Tibial artery (tissue), 4 donors: Measurements from ENCODE around the gene OR5H1.
"Not testable (repeated sequence)": the region's sequence is repeated elsewhere in the genome, so short reads cannot be mapped to it uniquely, and the experiment has no call there.

Experiments used
- DNase-seq, 2 donors: peaks; one replicate each; pipeline ENCODE4 v3.0.0-alpha.2; 2019
- H3K27ac ChIP-seq, 2 donors: fragments of 200-600 bp; sonication (generic) in 1 of 2; 1 replicate in 1 of 2; 2 replicates in 1 of 2; pipeline ENCODE4 v1.5.1; 2018 to 2019; ENCODE audit warnings: mild to moderate bottlenecking in 1 of 2
- H3K27me3 ChIP-seq, 2 donors: fragments of 200-600 bp; sonication (generic) in 1 of 2; one replicate each; pipeline versions ENCODE4 v1.5.1 to v1.6.0; 2016 to 2019
- H3K36me3 ChIP-seq, 3 donors: fragments of 200-600 bp; sonication (generic) in 2 of 3; one replicate each; pipeline ENCODE4 v1.5.1; 2016 to 2019; ENCODE audit warnings: mild to moderate bottlenecking in 2 of 3
- H3K4me1 ChIP-seq, 4 donors: fragments of 200-600 bp; sonication (generic) in 2 of 4; 1 replicate in 3 of 4; 2 replicates in 1 of 4; pipeline ENCODE4 v1.5.1; 2016 to 2019
- H3K4me3 ChIP-seq, 2 donors: fragments of 200-600 bp; sonication (generic) in 1 of 2; 1 replicate in 1 of 2; 2 replicates in 1 of 2; pipeline ENCODE4 v1.5.1; 2018 to 2019; ENCODE audit warnings: mild to moderate bottlenecking in 2 of 2
- H3K9me3 ChIP-seq, 3 donors: fragments of 200-600 bp; sonication (generic) in 1 of 3; one replicate each; pipeline ENCODE4 v1.5.1; 2016 to 2019
- intact Hi-C: fragments of 100-400 bp; cut with DNase I; formaldehyde crosslinking; loops from one replicate; pipeline ENCODE4 v1.15.0; 2023; ENCODE audit warnings: low total_unique reads
- TF ChIP-seq, protein P1 (sequence below), 2 experiments: fragments of 200-600 bp in 1 of 2; fragments of 450-650 bp in 1 of 2; IDR thresholded peaks; one replicate each; pipeline ENCODE4 v1.5.1; 2017 to 2019; ENCODE audit warnings: antibody characterized with exemption in 2 of 2, mild to moderate bottlenecking in 1 of 2, moderate library complexity in 1 of 2

Gene OR5H1

DNA sequence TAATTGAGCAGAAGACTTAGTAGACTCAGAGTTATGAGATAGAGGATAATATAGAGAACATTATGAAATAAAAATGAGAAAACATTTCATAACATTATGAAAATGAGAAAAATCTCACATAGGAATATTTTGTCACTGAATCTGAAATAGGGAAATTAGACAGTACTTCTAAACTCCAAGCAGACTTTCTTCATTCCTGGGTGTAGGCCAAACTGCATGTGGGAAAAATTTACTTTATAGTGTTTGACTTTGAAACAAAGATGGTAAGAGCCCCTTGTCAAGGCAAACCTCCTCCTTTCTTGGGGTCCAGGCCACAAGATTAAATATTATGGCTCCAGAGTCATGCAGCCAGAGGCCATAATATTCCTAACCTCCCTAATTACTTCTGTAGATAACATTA, 10.0 kb downstream of the OR5H1 start:
- no peak overlapping the region for H3K4me3 ChIP-seq
- no peak for DNase-seq
- TF ChIP-seq, protein P1, sequence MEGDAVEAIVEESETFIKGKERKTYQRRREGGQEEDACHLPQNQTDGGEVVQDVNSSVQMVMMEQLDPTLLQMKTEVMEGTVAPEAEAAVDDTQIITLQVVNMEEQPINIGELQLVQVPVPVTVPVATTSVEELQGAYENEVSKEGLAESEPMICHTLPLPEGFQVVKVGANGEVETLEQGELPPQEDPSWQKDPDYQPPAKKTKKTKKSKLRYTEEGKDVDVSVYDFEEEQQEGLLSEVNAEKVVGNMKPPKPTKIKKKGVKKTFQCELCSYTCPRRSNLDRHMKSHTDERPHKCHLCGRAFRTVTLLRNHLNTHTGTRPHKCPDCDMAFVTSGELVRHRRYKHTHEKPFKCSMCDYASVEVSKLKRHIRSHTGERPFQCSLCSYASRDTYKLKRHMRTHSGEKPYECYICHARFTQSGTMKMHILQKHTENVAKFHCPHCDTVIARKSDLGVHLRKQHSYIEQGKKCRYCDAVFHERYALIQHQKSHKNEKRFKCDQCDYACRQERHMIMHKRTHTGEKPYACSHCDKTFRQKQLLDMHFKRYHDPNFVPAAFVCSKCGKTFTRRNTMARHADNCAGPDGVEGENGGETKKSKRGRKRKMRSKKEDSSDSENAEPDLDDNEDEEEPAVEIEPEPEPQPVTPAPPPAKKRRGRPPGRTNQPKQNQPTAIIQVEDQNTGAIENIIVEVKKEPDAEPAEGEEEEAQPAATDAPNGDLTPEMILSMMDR (IDR thresholded peaks at IDR 0.05) = no peak
- intact Hi-C loops = no loop called here
- H3K27ac ChIP-seq = no peak overlapping the region
- H3K9me3 ChIP-seq = no peaks in the 10 kb centered on the region
- H3K4me1 ChIP-seq = no peaks in the 10 kb centered on the region
- H3K36me3 ChIP-seq = no peaks in the 10 kb centered on the region
- no peaks in the 10 kb centered on the region for H3K27me3 ChIP-seq

DNA sequence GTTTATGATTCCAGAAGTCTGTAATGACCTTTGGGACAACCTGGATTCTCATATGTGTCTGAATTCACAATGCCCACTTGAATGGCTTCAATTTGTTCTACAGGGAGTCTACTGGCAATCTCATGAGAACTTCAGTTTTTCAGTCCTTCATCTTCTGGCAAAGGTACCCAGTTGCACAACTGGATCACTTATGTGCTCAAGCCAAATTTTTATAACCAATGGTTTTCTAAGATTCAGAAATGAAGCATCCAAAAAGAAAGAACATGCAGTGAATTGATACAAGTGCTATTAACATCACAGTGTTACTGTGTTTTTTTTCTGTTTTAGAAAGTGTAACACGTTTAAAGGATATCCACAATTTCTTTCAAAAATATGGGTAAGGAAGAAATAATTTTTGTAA, 16.7 kb downstream of the OR5H1 start, which contains the start of gene OR5H14:
Gene OR5H14 (plus strand): TSS at position 301 of the 400 bp plus-strand sequence. CDS start 1,907 bp downstream, outside the sequence.
- Histone ChIP-seq H3K4me1 (no peaks in the 10 kb centered on the region), H3K9me3 (no peaks in the 10 kb centered on the region), H3K36me3 (no peaks in the 10 kb centered on the region), H3K4me3 (no peak within 1 kb of the TSS), H3K27me3 (no peaks in the 10 kb centered on the region), H3K27ac (no peak within 1 kb of the TSS)
- intact Hi-C loops = no loop called here
- no peak for DNase-seq
- TF ChIP-seq, protein P1 (IDR thresholded peaks at IDR 0.05) = no peak

DNA sequence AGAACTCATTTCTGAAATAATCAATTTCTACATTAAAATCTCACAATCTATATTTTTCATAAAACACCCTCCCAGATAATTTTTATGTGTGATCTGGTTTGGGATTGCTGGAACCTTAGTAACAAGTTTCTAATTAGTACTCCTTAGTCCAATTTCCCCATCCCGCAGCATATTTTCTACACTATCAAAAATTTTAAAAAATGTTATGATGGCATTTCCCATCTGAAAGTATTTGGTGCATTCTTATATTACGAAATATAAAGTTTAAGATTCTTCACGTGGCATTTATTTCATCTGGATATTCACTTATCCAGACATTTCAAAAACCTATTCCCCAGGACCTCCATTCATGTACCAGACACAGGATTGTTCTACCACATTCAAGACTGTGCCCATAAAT, 18.2 kb downstream of the OR5H1 start:
- DNase-seq = no peak
- TF ChIP-seq, protein P1 (IDR thresholded peaks at IDR 0.05) = no peak
- intact Hi-C loops = no loop called here
- Histone ChIP-seq H3K27ac (no peak overlapping the region), H3K36me3 (no peaks in the 10 kb centered on the region), H3K27me3 (no peaks in the 10 kb centered on the region), H3K9me3 (no peaks in the 10 kb centered on the region), H3K4me1 (no peaks in the 10 kb centered on the region), H3K4me3 (no peak overlapping the region)

DNA sequence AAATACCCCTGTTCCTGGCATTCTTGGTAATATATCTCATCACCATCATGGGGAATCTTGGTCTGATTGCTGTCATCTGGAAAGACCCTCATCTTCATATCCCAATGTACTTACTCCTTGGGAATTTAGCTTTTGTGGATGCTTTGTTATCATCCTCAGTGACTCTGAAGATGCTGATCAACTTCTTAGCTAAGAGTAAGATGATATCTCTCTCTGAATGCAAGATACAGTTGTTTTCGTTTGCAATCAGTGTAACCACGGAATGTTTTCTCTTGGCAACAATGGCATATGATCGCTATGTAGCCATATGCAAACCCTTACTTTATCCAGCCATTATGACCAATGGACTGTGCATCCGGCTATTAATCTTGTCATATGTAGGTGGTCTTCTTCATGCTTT, 18.9 kb downstream of the OR5H1 start:
- H3K4me3 ChIP-seq, H3K4me1 ChIP-seq, H3K9me3 ChIP-seq, DNase-seq, H3K27ac ChIP-seq, H3K36me3 ChIP-seq, intact Hi-C loops, H3K27me3 ChIP-seq: not testable (repeated sequence)

DNA sequence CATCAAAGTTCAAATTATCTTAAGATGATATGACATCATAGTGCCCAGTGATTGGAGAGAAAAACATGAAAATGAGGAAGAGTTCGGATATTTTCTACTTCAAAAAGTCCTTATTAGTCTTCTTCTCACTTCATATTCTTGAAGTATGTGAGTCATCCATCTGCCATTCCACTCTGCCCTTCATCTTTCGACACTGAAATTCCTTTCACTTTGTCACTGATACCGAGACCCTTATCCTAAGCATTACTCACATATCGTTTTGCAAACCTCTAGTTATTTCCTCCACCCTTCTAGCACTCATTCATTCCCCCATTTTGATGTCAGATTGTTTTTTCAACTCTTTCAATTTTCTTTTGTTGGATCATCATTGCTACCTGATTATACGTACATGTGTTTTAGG, 20.7 kb downstream of the OR5H1 start:
- TF ChIP-seq, protein P1 (IDR thresholded peaks at IDR 0.05) = no peak
- Histone ChIP-seq H3K4me3 (no peak overlapping the region), H3K36me3 (no peaks in the 10 kb centered on the region), H3K27ac (no peak overlapping the region), H3K4me1 (no peaks in the 10 kb centered on the region), H3K27me3 (no peaks in the 10 kb centered on the region), H3K9me3 (no peaks in the 10 kb centered on the region)
- no peak for DNase-seq
- intact Hi-C loops = no loop called here

DNA sequence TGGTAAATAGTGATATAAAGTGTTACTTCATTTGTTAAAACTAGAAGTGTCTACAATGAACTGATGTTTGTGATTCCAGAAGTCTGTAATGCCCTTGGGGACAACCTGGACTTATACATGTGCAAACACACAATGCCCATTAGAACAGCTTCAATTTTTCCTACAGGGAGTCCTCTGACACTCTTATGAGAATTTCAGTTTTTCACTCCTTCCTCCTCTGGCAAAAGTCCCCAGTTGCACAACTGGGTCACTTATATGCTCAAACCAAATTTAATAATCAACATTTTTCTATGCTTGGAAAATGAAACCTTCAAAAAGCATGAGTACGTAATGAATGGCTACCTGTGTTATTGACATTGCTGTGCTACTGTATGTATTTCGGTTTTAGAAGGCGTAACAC, 35.9 kb downstream of the OR5H1 start, which contains the start of gene OR5H15:
Gene OR5H15 (plus strand): TSS at position 301 of the 400 bp plus-strand sequence. CDS start 2,004 bp downstream, outside the sequence.
- H3K27me3 ChIP-seq = no peaks in the 10 kb centered on the region

More for the DNA sequence above, 35.9 kb downstream of the OR5H1 start, which contains the start of gene OR5H15:
- H3K9me3 ChIP-seq = no peaks in the 10 kb centered on the region
- no peak within 1 kb of the TSS for H3K4me3 ChIP-seq
- intact Hi-C loops = no loop called here
- no peaks in the 10 kb centered on the region for H3K36me3 ChIP-seq
- H3K27ac ChIP-seq = no peak within 1 kb of the TSS
- DNase-seq = no peak
- H3K4me1 ChIP-seq = no peaks in the 10 kb centered on the region
- TF ChIP-seq, protein P1 (IDR thresholded peaks at IDR 0.05) = no peak
